ENCODE data around the gene CACNA1B.

The CACNA1B gene

GRCh38 chr9:138044485-138045383 is 167.2 kb downstream of the CACNA1B start:
- no peak for DNase-seq

GRCh38 chr9:138045541-138046490 is 168.2 kb downstream of the CACNA1B start:
- no peak for DNase-seq

DNA sequence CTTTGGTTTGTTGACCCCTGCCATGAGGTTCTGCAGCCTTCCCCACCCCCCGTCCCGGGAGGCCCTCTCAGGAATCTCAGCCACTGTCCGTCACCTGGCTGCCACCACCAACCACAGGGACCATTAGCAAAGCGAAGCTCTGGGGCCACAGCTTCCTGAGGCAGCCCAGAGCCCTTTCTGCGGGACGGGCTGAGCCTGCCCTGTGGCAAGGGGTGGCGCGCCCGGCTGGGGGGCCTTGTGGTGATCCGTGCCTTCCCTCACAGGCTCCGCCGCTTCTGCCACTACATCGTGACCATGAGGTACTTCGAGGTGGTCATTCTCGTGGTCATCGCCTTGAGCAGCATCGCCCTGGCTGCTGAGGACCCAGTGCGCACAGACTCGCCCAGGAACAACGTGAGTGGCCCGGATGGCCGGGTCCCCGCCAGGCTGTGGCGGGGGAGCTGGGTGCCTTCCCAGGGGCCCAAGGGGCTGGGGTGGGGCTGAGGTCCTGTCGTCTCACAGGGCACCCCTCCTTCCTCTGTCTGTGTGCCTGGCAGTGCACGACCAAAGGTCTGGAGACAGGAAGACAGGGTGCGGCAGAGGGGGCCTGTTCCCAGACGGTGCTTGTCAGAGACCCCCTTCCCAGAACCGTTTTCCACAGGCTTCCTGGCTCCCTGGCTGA is 169.2 kb downstream of the CACNA1B start:
- no peak for DNase-seq

DNA sequence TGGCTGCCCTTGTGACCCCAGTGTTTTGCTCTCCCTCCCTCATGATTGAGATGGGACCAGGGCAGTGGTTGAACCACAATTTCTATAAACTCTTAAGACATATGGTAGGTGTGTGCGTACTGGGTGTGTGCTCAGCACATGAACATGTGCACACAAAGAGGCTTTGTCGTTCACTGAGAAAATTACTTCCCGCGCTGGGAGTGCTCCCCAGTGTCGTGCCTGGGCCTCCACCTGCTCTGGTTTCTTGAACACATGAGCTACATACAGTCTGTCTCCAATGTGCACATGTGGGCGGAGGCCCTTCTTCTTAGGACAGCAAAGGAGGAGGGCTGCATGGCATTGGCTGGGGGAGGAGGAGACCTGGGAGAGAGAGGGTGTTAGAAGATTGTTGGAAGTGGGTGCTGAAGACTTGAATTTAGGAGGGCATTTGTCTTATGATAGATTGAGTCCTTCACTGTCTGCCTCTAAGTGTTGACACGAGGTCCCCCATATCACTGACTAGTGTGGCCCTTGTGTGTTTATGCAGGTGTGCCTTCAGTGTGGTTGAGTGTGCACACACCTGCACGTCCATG is 170.0 kb downstream of the CACNA1B start:
- DNase-seq = no peak

GRCh38 chr9:138048184-138048583 is 170.6 kb downstream of the CACNA1B start:
- no peak for DNase-seq

- no peak for DNase-seq
These were observed 171.7 kb downstream of the CACNA1B start for GRCh38 chr9:138049085-138049778.

- no peak for DNase-seq
These were observed 172.3 kb downstream of the CACNA1B start for GRCh38 chr9:138049779-138050471.

- no peak for DNase-seq
These were observed 173.1 kb downstream of the CACNA1B start for GRCh38 chr9:138050472-138051330.

GRCh38 chr9:138051586-138052321 is 174.2 kb downstream of the CACNA1B start:
- DNase-seq = no peak

DNA sequence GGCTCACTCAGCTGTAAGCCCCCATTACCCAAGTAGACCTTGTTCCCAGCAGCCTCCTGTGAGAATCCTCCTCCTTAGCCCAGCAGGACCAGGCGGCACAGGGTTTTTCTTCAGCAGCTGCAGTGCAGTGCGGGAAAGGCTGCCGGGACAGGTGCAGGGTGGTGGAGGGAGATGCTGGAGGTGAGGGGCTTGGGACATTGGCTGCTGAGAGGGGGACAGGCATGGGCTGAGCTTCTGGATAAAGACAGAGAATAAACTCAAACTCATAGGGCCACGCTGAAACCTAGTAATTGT is 174.7 kb downstream of the CACNA1B start:
- no peak for DNase-seq

- no peak for DNase-seq
These were observed 175.2 kb downstream of the CACNA1B start for GRCh38 chr9:138052635-138053320.

- no peak for DNase-seq
These were observed 175.8 kb downstream of the CACNA1B start for GRCh38 chr9:138053321-138053868.

DNA sequence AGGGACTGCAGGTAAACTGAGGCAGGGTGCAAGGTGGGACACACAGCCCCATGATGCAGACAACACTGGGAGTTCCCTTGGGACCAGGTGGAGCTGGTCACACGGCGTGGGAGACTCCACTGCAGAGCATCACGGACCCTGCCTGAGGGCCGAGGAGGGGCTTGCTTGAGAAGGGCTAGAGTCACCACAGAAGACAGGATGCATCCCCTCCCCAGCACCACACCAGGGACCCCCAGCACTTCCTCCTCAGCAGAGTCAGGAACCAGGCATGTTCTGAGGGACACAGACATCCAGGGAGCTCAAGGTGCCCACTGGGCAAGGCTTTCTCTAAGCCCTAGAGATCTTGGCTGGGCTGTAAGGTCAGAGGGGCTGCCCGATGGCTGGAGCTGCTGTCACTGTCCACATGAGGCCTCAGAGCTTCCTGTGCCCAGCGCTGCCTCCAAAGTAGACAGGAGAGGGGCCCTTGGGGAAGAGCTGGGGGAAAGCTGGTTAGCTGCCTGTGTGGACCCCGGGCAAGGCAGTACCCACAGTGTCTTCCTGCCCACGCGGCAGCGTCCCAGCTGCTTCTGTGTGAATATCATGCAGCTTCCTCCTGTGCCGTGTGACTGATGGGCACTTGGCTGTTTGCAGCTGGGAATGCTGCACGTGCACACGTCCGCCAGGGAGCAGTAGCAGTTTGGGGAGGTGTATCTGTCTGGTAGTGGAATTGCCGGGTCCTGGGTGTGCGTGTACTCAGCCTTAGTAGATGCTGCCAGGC is 176.6 kb downstream of the CACNA1B start:
- no peak for DNase-seq

- DNase-seq = no peak
These were observed 180.1 kb downstream of the CACNA1B start for GRCh38 chr9:138057726-138058125.

- DNase-seq = no peak
These were observed 180.6 kb downstream of the CACNA1B start for GRCh38 chr9:138058181-138058580.

GRCh38 chr9:138059196-138059595 is 181.6 kb downstream of the CACNA1B start:
- no peak for DNase-seq

DNA sequence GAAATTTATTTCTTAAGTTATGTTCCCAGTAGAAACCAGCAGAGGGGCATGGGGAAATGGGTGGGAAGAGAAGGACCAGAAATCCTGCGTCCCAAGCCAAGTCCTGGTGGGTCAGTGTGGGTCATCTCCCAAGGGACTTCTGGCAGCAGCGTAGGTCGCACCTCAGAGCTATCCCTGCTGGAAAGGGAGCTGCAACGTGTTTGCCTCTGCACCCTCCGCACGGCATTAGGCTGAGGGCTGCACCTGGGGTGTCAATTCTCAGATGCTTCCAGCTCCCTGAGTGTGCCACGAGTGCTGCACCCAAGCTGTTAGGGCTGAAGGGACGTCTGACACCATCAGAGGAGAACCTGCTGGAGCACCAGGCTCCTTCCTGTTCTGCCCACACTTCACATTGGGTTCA is 182.8 kb downstream of the CACNA1B start:
- DNase-seq = no peak

- DNase-seq = no peak
These were observed 183.3 kb downstream of the CACNA1B start for GRCh38 chr9:138060881-138061280.

Data from right hindlimb (tissue), 1 donor.